HG03457 (cell line): ENCODE data around the gene IRF2BP2.

ENCODE experiments used
- ATAC-seq: cut with Tn5 transposase; IDR thresholded peaks from one replicate; pipeline ENCODE4 v1.9.1; 2021; ENCODE audit warnings: moderate number of reproducible peaks; ENCODE audit not compliant: unreplicated experiment

IRF2BP2 gene

GRCh38 chr1:234585330-234586055 lies 24.5 kb downstream of the IRF2BP2 start:
- no peak for ATAC-seq

- no peak for ATAC-seq
Observed at GRCh38 chr1:234584926-234585325, 25.1 kb downstream of the IRF2BP2 start.

GRCh38 chr1:234584420-234584805 lies 25.6 kb downstream of the IRF2BP2 start:
- no peak for ATAC-seq

GRCh38 chr1:234583755-234584419 lies 26.1 kb downstream of the IRF2BP2 start:
- ATAC-seq = no peak

GRCh38 chr1:234582681-234583301 lies 27.2 kb downstream of the IRF2BP2 start:
- no peak for ATAC-seq

GRCh38 chr1:234582186-234582585 lies 27.8 kb downstream of the IRF2BP2 start:
- ATAC-seq = no peak

GRCh38 chr1:234581063-234581714 lies 28.8 kb downstream of the IRF2BP2 start:
- ATAC-seq = no peak

GRCh38 chr1:234579967-234580366 lies 30.0 kb downstream of the IRF2BP2 start:
- ATAC-seq = no peak

GRCh38 chr1:234578735-234579134 lies 31.2 kb downstream of the IRF2BP2 start:
- no peak for ATAC-seq

GRCh38 chr1:234578087-234578486 lies 31.9 kb downstream of the IRF2BP2 start:
- no peak for ATAC-seq

- ATAC-seq = no peak
Observed at GRCh38 chr1:234573711-234574299, 36.2 kb downstream of the IRF2BP2 start.

GRCh38 chr1:234572966-234573365 lies 37.0 kb downstream of the IRF2BP2 start:
- ATAC-seq = no peak

- no peak for ATAC-seq
Observed at GRCh38 chr1:234571702-234572101, 38.3 kb downstream of the IRF2BP2 start.

GRCh38 chr1:234570329-234571120 lies 39.5 kb downstream of the IRF2BP2 start:
- ATAC-seq = no peak

- ATAC-seq = no peak
Observed at GRCh38 chr1:234568345-234568744, 41.6 kb downstream of the IRF2BP2 start.

GRCh38 chr1:234565132-234565531 lies 44.8 kb downstream of the IRF2BP2 start:
- ATAC-seq = no peak

GRCh38 chr1:234564035-234565029 lies 45.6 kb downstream of the IRF2BP2 start:
- ATAC-seq = no peak

GRCh38 chr1:234562334-234562733 lies 47.6 kb downstream of the IRF2BP2 start:
- no peak for ATAC-seq

- ATAC-seq = no peak
Observed at GRCh38 chr1:234561319-234561718, 48.7 kb downstream of the IRF2BP2 start.
